Kidney (tissue), 14 donors: ENCODE data around the gene MTOR. TPM values are rescaled to one million over a fixed set of nuclear protein-coding genes. Genes with fewer than 3 reads are reported as not detected.
"Not testable (repeated sequence)": the region's sequence is repeated elsewhere in the genome, so short reads cannot be mapped to it uniquely, and the experiment has no call there.

Experiments used
- DNase-seq, 5 donors: peaks; one replicate each; pipeline ENCODE4 v3.0.0-alpha.2; 2013 to 2020
- FAIRE-seq: peaks from 2 replicates; lab custom pipeline; 2012; peaks lifted over from hg19 to GRCh38; lab: Jason Lieb, UNC
- H3K27ac ChIP-seq, 2 donors: one replicate each; pipeline ENCODE4 v1.7.0; 2013; ENCODE audit warnings: low read depth in 2 of 2, low read length in 2 of 2, inconsistent platforms in 1 of 2
- H3K27me3 ChIP-seq: one replicate; pipeline ENCODE4 v1.7.1; 2013; ENCODE audit warnings: low read length, inconsistent platforms; ENCODE audit not compliant: control insufficient read depth, insufficient read depth
- H3K36me3 ChIP-seq, 3 donors: one replicate each; pipeline versions ENCODE4 v1.7.0 to v1.7.1; 2013; ENCODE audit warnings: low read length in 3 of 3, control low read depth in 1 of 3, inconsistent platforms in 1 of 3; ENCODE audit not compliant: insufficient read depth in 3 of 3, control insufficient read depth in 2 of 3
- H3K4me1 ChIP-seq, 3 donors: one replicate each; pipeline versions ENCODE4 v1.7.0 to v1.7.1; 2013; ENCODE audit warnings: low read length in 3 of 3, inconsistent platforms in 1 of 3, low read depth in 1 of 3; ENCODE audit not compliant: control insufficient read depth in 2 of 3, insufficient read depth in 2 of 3
- H3K4me3 ChIP-seq, 3 donors: one replicate each; pipeline versions ENCODE4 v1.7.0 to v1.8.1; 2013; ENCODE audit warnings: low read length in 3 of 3, control low read depth in 1 of 3, inconsistent platforms in 1 of 3
- H3K9ac ChIP-seq, 3 donors: one replicate each; pipeline versions ENCODE4 v1.7.0 to v1.7.1; 2013; ENCODE audit warnings: low read length in 3 of 3, control low read depth in 1 of 3, inconsistent platforms in 1 of 3
- H3K9me3 ChIP-seq, 3 donors: one replicate each; pipeline versions ENCODE4 v1.7.0 to v1.7.1; 2013; ENCODE audit warnings: low read length in 3 of 3, control low read depth in 1 of 3, inconsistent platforms in 1 of 3; ENCODE audit not compliant: control insufficient read depth in 2 of 3, insufficient read depth in 1 of 3
- intact Hi-C: fragments of 100-400 bp; cut with DNase I; formaldehyde crosslinking; loops from one replicate; pipeline ENCODE4 v1.11.1; 2022
- polyA plus RNA-seq: library from polyadenylated mRNA; stranded (reverse); fragments of 350-450 nt; fragmentation: Illumina TruSeq; extraction: RNeasy Lipid Tissue Mini Kit (QIAGEN cat#74804); gene quantifications from one replicate; pipeline ENCODE4 v1.2.3, GENCODE V29; 2014; ENCODE audit warnings: low read depth, low replicate concordance; ENCODE audit not compliant: insufficient read depth
- total RNA-seq: library from RNA; stranded (reverse); fragmentation: NEBNext Ultra II Directional; extraction: Animal tissue kit (Norgen Biotek cat#: 25700); gene quantifications from one replicate; pipeline ENCODE4 v1.2.1, GENCODE V29; 2021
- TF ChIP-seq, protein P1 (sequence below): IDR thresholded peaks from 3 replicates; pipeline ENCODE4 v1.5.1; 2012; ENCODE audit warnings: mild to moderate bottlenecking, moderate library complexity, borderline replicate concordance; ENCODE audit not compliant: insufficient read depth; ENCODE audit errors: extremely low read depth
- donor health status: control.
- donor health status: control.
- donor health status: control.
- donor health status: control.
- donor health status: control.
- donor health status: DM: yes; HTN: yes; CAD: no.
- donor health status: Normal renal cell carcinoma (clear cell type).

The MTOR gene
- total and polyA plus RNA-seq, 2 donors from 2014 or later, result 16.0 to 36.8 TPM

DNA sequence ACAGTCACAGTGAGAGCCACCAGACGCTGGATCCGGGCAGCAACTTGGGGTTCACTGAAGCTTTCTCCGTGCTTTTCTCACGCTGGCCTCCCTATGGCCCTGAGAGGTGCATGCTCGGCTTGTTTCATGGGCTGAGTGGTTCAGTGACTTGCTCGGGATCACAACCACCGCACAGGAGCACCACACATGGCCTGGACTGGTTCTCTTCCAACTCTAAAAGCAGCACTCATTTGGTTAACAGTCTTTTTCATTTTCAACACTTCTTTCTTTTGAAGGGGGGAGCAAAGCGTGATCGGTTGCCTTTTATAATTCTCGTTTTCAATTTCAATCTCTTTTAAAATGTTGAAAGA, 36.8 kb upstream of the MTOR start:
- intact Hi-C loops, result no loop called here
- Histone ChIP-seq H3K9ac (no peak overlapping the region), H3K9me3 (no peaks in the 10 kb centered on the region), H3K27me3 (no peaks in the 10 kb centered on the region), H3K36me3 (peaks cover 0 to 3% (median 0%) of the 10 kb centered on the region in 3 donors), H3K27ac (no peak overlapping the region), H3K4me3 (no peak overlapping the region), H3K4me1 (no peaks in the 10 kb centered on the region)
- DNase-seq (no peak), FAIRE-seq (no peak)
- TF ChIP-seq, protein P1, sequence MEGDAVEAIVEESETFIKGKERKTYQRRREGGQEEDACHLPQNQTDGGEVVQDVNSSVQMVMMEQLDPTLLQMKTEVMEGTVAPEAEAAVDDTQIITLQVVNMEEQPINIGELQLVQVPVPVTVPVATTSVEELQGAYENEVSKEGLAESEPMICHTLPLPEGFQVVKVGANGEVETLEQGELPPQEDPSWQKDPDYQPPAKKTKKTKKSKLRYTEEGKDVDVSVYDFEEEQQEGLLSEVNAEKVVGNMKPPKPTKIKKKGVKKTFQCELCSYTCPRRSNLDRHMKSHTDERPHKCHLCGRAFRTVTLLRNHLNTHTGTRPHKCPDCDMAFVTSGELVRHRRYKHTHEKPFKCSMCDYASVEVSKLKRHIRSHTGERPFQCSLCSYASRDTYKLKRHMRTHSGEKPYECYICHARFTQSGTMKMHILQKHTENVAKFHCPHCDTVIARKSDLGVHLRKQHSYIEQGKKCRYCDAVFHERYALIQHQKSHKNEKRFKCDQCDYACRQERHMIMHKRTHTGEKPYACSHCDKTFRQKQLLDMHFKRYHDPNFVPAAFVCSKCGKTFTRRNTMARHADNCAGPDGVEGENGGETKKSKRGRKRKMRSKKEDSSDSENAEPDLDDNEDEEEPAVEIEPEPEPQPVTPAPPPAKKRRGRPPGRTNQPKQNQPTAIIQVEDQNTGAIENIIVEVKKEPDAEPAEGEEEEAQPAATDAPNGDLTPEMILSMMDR, result no peak

DNA sequence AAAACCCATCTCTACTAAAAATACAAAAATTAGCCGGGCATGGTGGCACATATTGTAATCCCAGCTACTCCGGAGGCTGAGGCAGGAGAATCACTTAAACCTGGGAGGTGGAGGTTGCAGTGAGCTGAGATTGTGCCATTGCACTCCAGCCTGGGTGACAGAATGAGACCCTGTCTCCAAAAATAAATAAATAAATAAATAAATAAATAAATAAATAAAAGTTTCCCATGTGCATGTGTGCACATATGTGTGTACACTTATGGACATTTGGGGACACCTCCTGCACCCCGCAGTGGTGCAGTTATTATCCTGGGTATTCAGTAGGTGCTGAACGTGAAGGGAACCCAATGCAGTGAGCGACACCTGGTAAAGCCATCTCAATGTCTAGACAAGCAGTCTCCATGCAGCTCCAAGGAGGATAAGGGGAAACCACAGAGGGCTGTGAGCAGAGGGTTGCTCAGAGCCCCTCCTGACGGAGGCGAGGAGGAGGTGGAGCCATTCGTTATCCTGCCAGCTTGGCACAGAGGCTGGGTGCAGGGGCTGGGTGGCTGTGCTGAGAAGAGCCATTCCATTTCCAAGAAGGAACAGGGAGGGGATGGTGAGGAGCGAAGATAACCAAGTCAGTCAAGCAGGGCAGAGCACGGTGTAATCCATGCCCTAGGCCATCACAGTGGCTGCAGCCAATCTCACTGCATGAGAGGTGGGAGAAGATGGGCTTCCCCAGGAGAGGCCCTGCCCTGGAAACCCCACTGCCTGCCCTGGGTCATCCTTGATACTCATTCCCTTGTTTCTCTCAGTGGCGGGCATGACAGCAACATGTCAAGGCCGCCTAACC, 36.3 kb upstream of the MTOR start:
- TF ChIP-seq, protein P1, result no peak
- FAIRE-seq (no peak), DNase-seq (no peak)
- H3K36me3 ChIP-seq, result peaks cover 0 to 3% (median 0%) of the 10 kb centered on the region in 3 donors
- H3K27ac ChIP-seq, result no peak overlapping the region
- intact Hi-C loops, result no loop called here
- no peaks in the 10 kb centered on the region for H3K27me3 ChIP-seq
- no peaks in the 10 kb centered on the region for H3K9me3 ChIP-seq
- no peaks in the 10 kb centered on the region for H3K4me1 ChIP-seq
- H3K4me3 ChIP-seq, result no peak overlapping the region
- no peak overlapping the region for H3K9ac ChIP-seq

DNA sequence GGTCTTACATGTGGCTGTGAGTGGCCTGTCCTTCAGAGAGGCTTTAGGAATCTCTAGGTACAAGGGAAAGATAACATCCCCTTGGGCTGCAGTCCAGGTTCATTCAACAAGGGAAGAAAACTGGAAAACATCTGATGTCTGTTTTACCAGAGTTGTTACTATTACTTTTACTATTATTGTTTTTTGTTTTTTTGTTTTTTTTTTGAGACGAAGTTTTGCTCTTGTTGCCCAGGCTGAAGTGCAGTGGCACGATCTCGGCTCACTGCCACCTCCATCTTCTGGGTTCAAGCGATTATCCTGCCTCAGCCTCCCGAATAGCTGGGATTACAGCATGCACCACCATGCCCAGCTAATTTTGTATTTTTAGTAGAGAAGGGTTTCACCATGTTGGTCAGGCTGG, 35.4 kb upstream of the MTOR start:
- H3K4me1 ChIP-seq, intact Hi-C loops, FAIRE-seq, H3K27ac ChIP-seq, DNase-seq, H3K27me3 ChIP-seq, H3K9me3 ChIP-seq, H3K4me3 ChIP-seq, H3K9ac ChIP-seq, H3K36me3 ChIP-seq: not testable (repeated sequence)

DNA sequence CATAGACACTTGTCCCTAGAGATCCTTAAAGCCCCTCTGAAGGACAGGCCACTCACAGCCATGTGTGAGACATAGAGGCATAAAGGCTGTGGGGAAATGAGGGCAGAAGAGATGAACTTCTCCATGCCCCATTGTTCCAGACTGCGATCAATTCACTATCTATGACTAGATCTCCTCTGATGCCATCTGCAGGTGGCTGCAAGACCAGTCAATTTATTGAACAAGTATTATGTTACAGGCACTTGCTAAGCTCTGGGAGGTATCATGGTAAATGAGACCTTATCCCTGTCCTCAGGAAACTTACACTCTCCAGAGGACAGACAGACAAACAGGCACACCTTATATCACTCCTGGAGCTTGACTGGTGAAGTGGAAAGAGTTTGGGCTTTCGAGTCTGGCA, 33.6 kb upstream of the MTOR start:
- intact Hi-C loops, result no loop called here

More for the DNA sequence above, 33.6 kb upstream of the MTOR start:
- FAIRE-seq (no peak), DNase-seq (no peak)
- peaks cover 0 to 6% (median 0%) of the 10 kb centered on the region in 3 donors for H3K36me3 ChIP-seq
- H3K4me3 ChIP-seq, result no peak overlapping the region
- H3K9ac ChIP-seq, result no peak overlapping the region
- H3K4me1 ChIP-seq, result no peaks in the 10 kb centered on the region
- TF ChIP-seq, protein P1, result no peak
- H3K9me3 ChIP-seq, result no peaks in the 10 kb centered on the region
- no peak overlapping the region for H3K27ac ChIP-seq
- no peaks in the 10 kb centered on the region for H3K27me3 ChIP-seq
